NT2/D1 (cell line): ENCODE results near the gene HABP4.

ENCODE experiments used
- DNase-seq: peaks from one replicate; pipeline ENCODE4 v3.0.0-alpha.2; 2011; ENCODE audit warnings: low read depth, low spot score
- H3K27me3 ChIP-seq: 2 replicates; pipeline ENCODE4 v1.6.0; 2011; ENCODE audit warnings: mild to moderate bottlenecking; ENCODE audit not compliant: insufficient read length, insufficient read depth
- H3K36me3 ChIP-seq: 2 replicates; pipeline ENCODE4 v1.6.1; 2011; ENCODE audit warnings: mild to moderate bottlenecking, low read length, mixed read lengths; ENCODE audit not compliant: insufficient read depth, insufficient read length
- H3K4me1 ChIP-seq: 2 replicates; pipeline ENCODE4 v1.5.1; 2011; ENCODE audit not compliant: insufficient read depth, insufficient read length
- H3K4me3 ChIP-seq: 2 replicates; pipeline ENCODE4 v1.5.1; 2011; ENCODE audit warnings: low read depth; ENCODE audit not compliant: insufficient read length
- H3K9ac ChIP-seq: 2 replicates; pipeline ENCODE4 v1.6.0; 2011; ENCODE audit warnings: low read depth; ENCODE audit not compliant: insufficient read length
- H3K9me3 ChIP-seq: 2 replicates; pipeline ENCODE4 v1.5.1; 2011; ENCODE audit warnings: mild to moderate bottlenecking, low read length; ENCODE audit not compliant: insufficient read depth
- SUZ12 ChIP-seq: IDR thresholded peaks from 2 replicates; pipeline ENCODE4 v1.6.1; 2011; ENCODE audit not compliant: insufficient read length, insufficient read depth; ENCODE audit errors: extremely low read depth
- YY1 ChIP-seq: IDR thresholded peaks from 2 replicates; pipeline ENCODE4 v1.6.1; 2011; ENCODE audit not compliant: insufficient read length, insufficient read depth
- ZNF274 ChIP-seq: IDR thresholded peaks from 2 replicates; pipeline ENCODE4 v1.6.1; 2011; ENCODE audit warnings: mild to moderate bottlenecking, low read depth, low read length

The HABP4 gene, protein sequence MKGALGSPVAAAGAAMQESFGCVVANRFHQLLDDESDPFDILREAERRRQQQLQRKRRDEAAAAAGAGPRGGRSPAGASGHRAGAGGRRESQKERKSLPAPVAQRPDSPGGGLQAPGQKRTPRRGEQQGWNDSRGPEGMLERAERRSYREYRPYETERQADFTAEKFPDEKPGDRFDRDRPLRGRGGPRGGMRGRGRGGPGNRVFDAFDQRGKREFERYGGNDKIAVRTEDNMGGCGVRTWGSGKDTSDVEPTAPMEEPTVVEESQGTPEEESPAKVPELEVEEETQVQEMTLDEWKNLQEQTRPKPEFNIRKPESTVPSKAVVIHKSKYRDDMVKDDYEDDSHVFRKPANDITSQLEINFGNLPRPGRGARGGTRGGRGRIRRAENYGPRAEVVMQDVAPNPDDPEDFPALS

DNA sequence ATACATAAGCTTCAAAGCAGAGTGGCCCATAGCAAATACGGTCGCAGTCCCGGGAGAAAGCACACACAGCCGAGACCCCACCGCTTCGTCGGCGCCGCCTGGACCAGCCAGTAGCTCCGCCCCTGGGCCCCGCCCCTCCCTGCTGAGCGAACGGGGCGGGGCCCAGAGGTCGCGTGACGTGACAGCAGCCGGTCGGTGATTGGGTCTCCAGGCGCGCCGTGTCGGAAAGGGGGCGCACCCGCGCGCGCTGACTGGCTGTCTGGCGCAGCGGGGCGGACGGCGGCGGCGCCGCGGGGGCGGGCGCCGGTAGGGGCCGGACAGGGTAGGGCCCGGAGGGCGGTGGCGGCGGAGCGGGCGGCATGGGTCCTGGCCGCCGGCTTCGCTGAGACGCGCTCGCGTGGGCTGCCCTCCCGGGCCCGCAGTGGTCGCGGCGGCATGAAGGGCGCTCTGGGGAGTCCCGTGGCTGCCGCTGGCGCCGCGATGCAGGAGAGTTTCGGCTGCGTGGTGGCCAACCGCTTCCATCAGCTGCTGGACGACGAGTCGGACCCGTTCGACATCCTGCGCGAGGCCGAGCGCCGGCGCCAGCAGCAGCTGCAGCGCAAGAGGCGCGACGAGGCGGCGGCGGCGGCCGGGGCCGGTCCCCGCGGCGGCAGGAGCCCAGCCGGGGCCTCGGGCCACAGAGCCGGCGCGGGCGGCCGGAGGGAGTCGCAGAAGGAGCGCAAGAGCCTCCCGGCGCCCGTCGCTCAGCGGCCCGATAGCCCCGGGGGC is at the start of gene HABP4:
Gene HABP4 (plus strand): TSS at position 325 of the 768 bp plus-strand sequence. CDS start 111 bp downstream, at position 436.
- DNase-seq, result peak; percentile 93
- H3K27me3 ChIP-seq, result peaks cover 34% of the 10 kb centered on the region

DNA sequence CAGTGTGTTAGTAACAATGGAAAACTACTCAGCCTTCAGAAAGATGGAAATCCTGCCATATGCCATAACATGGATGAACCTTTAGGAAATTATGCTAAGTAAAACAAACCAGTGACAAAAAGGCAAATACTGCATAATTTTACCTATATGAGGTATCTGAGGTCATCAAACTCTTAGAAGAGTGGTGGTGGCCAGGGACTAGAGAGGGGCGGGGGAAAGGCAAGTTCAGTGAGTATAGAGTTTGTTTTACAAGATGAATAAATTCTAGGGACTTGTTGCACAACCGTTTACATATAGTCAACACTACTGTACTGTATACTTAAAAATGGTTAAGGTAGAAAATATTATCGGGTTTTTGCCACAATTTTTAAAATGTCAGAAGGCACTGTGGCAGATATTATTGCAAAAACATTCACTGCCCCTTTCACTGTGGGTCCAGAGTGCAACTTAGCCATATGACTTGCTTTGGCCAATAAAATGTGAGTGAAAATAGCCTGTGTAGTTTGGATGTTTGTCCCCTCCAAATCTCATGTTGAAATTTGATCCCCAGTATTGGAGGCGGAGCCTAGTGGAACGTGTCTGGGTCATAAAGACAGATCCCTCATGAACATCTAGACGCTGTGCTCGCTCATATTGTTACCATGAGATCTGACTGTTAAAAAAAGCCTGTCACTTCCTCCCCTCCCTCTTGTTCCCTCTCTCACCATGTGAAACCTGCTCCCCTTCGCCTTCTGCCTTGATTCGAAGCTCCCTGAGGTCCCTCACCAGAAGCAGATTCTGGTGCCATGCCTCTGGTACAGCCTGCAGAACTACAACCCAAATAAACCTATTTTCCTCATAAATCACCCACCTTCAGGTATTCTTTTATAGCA is 41.3 kb upstream of the HABP4 start:
- Histone ChIP-seq H3K4me1 (no peaks in the 10 kb centered on the region), H3K27me3 (no peaks in the 10 kb centered on the region), H3K4me3 (no peak overlapping the region), H3K36me3 (peaks cover 27% of the 10 kb centered on the region), H3K9ac (no peak overlapping the region), H3K9me3 (no peaks in the 10 kb centered on the region)
- DNase-seq, result no peak
- no peak for TF ChIP-seq SUZ12
- no peak for TF ChIP-seq ZNF274
- no peak for TF ChIP-seq YY1

More for the DNA sequence above, at the start of gene HABP4:
- TF ChIP-seq ZNF274 (no peak), SUZ12 (no peak), YY1 (no peak)
- Histone ChIP-seq H3K36me3 (peaks cover 1% of the 10 kb centered on the region), H3K9ac (peak within 1 kb of the TSS; percentile 93), H3K9me3 (no peaks in the 10 kb centered on the region), H3K4me3 (peak within 1 kb of the TSS; percentile 81), H3K4me1 (peaks cover 5% of the 10 kb centered on the region)

DNA sequence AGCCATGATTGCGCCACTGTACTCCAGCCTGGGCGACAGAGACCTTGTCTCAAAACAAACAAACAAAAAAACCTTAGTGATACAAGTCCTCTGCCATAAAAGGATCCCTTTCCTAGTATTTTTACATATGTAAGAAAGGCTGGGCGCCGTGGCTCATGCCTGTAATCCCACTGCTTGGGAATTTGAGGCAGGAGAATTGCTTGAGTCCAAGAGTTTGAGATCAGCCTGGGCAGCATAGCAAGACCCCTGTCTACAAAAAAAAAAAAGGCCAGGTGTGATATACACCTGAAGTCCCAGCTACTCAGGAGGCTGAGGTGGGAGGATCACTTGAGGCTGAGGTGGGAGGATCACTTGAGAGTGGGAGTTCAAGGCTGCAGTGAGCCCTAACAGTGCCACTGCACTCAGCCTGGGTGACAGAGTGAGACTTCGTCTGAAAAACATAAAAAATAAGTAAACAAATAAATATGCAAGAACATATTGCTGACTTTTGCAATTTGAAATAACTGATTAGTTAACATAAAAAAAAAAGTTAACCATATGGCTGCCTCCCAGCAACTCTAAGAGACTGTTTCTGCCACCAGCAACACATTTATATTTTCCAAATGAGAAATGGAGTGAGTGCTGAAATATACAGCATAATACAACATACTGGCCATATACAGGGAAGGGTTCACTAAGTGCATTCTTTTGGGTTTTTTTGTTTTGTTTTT is 38.7 kb upstream of the HABP4 start:
- Histone ChIP-seq H3K4me1 (no peaks in the 10 kb centered on the region), H3K36me3 (peaks cover 32% of the 10 kb centered on the region), H3K27me3 (no peaks in the 10 kb centered on the region), H3K9me3 (no peaks in the 10 kb centered on the region), H3K4me3 (no peak overlapping the region), H3K9ac (no peak overlapping the region)
- TF ChIP-seq SUZ12, result no peak
- no peak for TF ChIP-seq YY1
- no peak for TF ChIP-seq ZNF274
- no peak for DNase-seq

DNA sequence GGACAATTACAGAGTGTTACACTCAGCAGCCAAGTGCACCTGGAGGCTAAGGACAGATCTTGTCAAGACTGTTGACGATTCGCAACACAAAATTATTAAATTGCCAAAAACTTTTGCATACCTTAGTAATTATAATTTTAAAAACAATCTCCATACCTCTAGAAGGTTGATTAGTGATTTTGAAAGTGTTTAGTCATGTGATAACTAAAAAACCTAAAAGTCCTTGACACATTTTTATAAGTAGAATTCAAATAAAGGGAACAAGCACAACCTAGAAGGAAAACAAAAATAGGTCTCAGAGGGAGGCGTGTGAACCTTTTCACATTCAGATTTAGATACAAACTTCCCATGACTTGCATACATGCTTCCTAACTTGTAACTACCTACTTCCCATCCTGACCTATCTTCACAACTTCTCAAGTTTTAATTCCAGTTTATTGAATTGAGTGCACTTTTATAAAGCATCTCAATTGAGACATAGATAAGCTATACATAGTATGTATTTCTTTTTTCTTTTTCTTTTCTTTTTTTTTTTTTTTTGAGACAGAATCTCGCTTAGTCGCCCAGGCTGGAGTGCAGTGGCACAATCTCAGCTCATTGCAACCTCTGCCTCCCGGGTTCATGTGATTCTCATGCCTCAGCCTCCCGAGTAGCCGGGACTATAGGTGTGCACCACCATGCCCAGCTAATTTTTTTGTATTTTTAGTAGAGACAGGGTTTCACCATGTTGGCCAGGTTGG is 37.6 kb upstream of the HABP4 start:
- peaks cover 37% of the 10 kb centered on the region for H3K36me3 ChIP-seq
- H3K4me1 ChIP-seq, result no peaks in the 10 kb centered on the region
- DNase-seq, result no peak
- H3K27me3 ChIP-seq, result no peaks in the 10 kb centered on the region
- H3K9me3 ChIP-seq, result no peaks in the 10 kb centered on the region
- TF ChIP-seq YY1 (no peak), SUZ12 (no peak), ZNF274 (no peak)
- no peak overlapping the region for H3K4me3 ChIP-seq
- no peak overlapping the region for H3K9ac ChIP-seq

DNA sequence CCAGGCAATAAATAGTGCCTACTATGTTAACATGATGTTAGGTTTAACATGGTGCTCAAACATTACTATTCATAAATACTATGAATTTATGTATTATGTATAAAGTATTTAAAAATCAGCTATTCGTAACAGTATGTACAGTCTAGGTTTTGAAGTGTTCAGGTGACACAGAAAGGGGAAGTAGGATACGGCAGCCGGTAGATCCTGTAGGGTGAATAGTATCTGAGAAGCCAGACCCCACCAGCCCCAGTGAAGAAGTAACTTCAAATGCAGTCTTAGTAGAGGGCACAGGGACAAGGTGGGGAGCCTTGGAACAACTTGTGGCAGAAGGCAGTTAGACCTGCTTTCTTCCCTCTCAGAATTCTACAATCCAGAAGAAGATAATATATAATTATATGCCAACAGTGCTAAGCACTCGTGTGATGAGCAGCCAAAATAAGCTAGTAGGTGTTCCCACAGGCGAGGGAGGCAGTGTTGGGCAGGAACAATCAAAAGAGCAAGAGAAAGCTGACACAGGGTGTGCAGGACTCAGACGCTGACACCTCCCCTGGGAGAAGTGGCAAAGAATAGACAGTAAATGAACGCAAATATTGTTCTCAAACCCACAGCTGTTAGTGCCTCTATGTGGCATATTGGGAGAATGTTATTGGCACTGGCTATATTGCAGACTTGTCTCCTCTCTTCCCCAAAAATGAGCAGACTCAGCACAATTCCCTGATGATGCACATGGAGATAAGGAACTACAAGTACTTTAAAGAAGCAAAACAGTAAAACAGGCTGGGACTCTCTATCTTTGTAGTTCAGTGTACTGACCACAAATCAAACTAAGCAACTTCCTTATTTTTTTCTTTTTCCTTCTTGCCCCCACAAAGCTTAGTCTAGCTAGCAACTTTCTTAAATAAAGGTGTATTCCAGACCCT is 36.4 kb upstream of the HABP4 start:
- no peak overlapping the region for H3K9ac ChIP-seq
- H3K36me3 ChIP-seq, result peaks cover 37% of the 10 kb centered on the region
- TF ChIP-seq ZNF274, result no peak
- no peak for TF ChIP-seq SUZ12
- TF ChIP-seq YY1, result no peak
- no peaks in the 10 kb centered on the region for H3K27me3 ChIP-seq
- H3K9me3 ChIP-seq, result no peaks in the 10 kb centered on the region
- no peaks in the 10 kb centered on the region for H3K4me1 ChIP-seq
- no peak overlapping the region for H3K4me3 ChIP-seq
- no peak for DNase-seq
